Activated B cell treated with CpG ODN at 0.5 μM for 24 hours (primary cell): ENCODE results near the gene STK10. TPM values are rescaled to one million over a fixed set of nuclear protein-coding genes. Genes with fewer than 3 reads are reported as not detected.

ENCODE experiments used
- ATAC-seq: fragments of 200-7000 bp; cut with Tn5 transposase; one replicate; pipeline ENCODE4 v1.10.0; 2021; ENCODE audit warnings: low read depth, mild to moderate bottlenecking, moderate library complexity
- CTCF ChIA-PET: fragments of 350-600 bp; sonication (Branson Sonifier 250); formaldehyde crosslinking; loops from one replicate; lab custom pipeline; 2021; ENCODE audit warnings: antibody characterized with exemption; lab: Charles Lee
- POLR2A ChIA-PET: fragments of 350-600 bp; sonication (Branson Sonifier 250); formaldehyde crosslinking; loops from one replicate; lab custom pipeline; 2021; ENCODE audit warnings: antibody characterized with exemption; lab: Charles Lee
- DNase-seq: peaks from one replicate; pipeline ENCODE4 v3.0.0; 2022
- H3K27ac Mint-ChIP-seq: one replicate; pipeline ENCODE4 v1.8.0; 2020; ENCODE audit warnings: mixed read lengths
- H3K27me3 Mint-ChIP-seq: one replicate; pipeline ENCODE4 v1.8.0; 2021; ENCODE audit warnings: mixed read lengths
- H3K36me3 Mint-ChIP-seq: one replicate; pipeline ENCODE4 v1.8.0; 2021; ENCODE audit warnings: low read depth, mixed read lengths
- H3K4me1 Mint-ChIP-seq: one replicate; pipeline ENCODE4 v1.8.0; 2021; ENCODE audit warnings: mixed read lengths
- H3K4me3 Mint-ChIP-seq: one replicate; pipeline ENCODE4 v1.8.0; 2020; ENCODE audit warnings: mild to moderate bottlenecking, mixed read lengths
- H3K9me3 Mint-ChIP-seq: one replicate; pipeline ENCODE4 v1.8.0; 2020; ENCODE audit warnings: mixed read lengths
- CTCF ChIP-seq: fragments of 200-600 bp; IDR thresholded peaks from one replicate; pipeline ENCODE4 v1.8.0; 2022; ENCODE audit warnings: antibody characterized with exemption, mild to moderate bottlenecking
- intact Hi-C: fragments of 100-400 bp; cut with micrococcal nuclease; formaldehyde crosslinking; loops from one replicate; pipeline ENCODE4 v1.15.1; 2024
- total RNA-seq: library from RNA; stranded (reverse); gene quantifications from 2 replicates; pipeline ENCODE4 v1.2.3, GENCODE V29; 2022

Gene STK10
- total RNA-seq, 1 donor from 2014 or later: 276 TPM

GRCh38 chr5:172008689-172009141 is 179.3 kb downstream of the STK10 start:
- no peak for TF ChIP-seq CTCF
- intact Hi-C loops: loop anchor here (5.0 to 10.0 kb wide), 5 partner anchors 41 to 1909 kb away; partner anchors contain the start of genes DUSP1, ERGIC1 and NPM1
- no peaks in the 10 kb centered on the region for H3K27me3 Mint-ChIP-seq
- no peak for ATAC-seq
- H3K27ac Mint-ChIP-seq: no peak overlapping the region
- H3K9me3 Mint-ChIP-seq: no peaks in the 10 kb centered on the region
- peaks cover 29% of the 10 kb centered on the region for H3K4me1 Mint-ChIP-seq
- peak overlapping the region; percentile 11 for H3K4me3 Mint-ChIP-seq
- ChIA-PET CTCF (interaction anchor here (5.9 kb wide), 1 partner anchor 96 kb away, joined by 61 read pairs; no protein-coding TSS in a partner anchor), POLR2A (no interaction called here)
- H3K36me3 Mint-ChIP-seq: peaks cover 11% of the 10 kb centered on the region
- no peak for DNase-seq

- POLR2A ChIA-PET: interaction anchor here (1.9 to 2.8 kb wide), 3 partner anchors 47 to 180 kb away, joined by 10 to 25 read pairs (median 11); partner anchors contain the start of gene STK10
- ATAC-seq (no peak), DNase-seq (no peak)
- intact Hi-C loops: loop anchor here (5.0 to 10.0 kb wide), 5 partner anchors 41 to 1909 kb away; partner anchors contain the start of genes DUSP1, ERGIC1 and NPM1
- CTCF ChIA-PET: interaction anchor here (1.1 to 5.9 kb wide), 6 partner anchors 10 to 180 kb away, joined by 3 to 61 read pairs (median 7); partner anchors contain the start of gene STK10
- peaks cover 35% of the 10 kb centered on the region for H3K4me1 Mint-ChIP-seq
- H3K27ac Mint-ChIP-seq: no peak overlapping the region
- H3K4me3 Mint-ChIP-seq: peak overlapping the region; percentile 93
- H3K27me3 Mint-ChIP-seq: no peaks in the 10 kb centered on the region
- H3K9me3 Mint-ChIP-seq: no peaks in the 10 kb centered on the region
- H3K36me3 Mint-ChIP-seq: peaks cover 11% of the 10 kb centered on the region
- TF ChIP-seq CTCF: no peak
These were observed 179.9 kb downstream of the STK10 start for GRCh38 chr5:172008111-172008455.

- H3K4me3 Mint-ChIP-seq: peak overlapping the region; percentile 93
These were observed 180.6 kb downstream of the STK10 start for GRCh38 chr5:172007175-172008110.

GRCh38 chr5:172006321-172007174 is 181.5 kb downstream of the STK10 start, which contains the start of gene FBXW11:
Gene FBXW11, minus strand, starts transcription at chr5:172006638. Its CDS starts 136 bp downstream, at chr5:172006502.
- ChIA-PET POLR2A (interaction anchor here (0.5 to 2.8 kb wide), 42 partner anchors 8 to 1051 kb away, joined by 3 to 35 read pairs (median 5); partner anchors contain the start of genes ATP6V0E1, DUSP1, NPM1 and RPL26L1), CTCF (interaction anchor here (0.5 to 5.9 kb wide), 11 partner anchors 8 to 589 kb away, joined by 3 to 61 read pairs (median 4); partner anchors contain the start of gene STK10)
- ATAC-seq (peak; percentile 84), DNase-seq (peak; percentile 87)
- H3K36me3 Mint-ChIP-seq: peaks cover 11% of the 10 kb centered on the region
- TF ChIP-seq CTCF: no peak
- no peaks in the 10 kb centered on the region for H3K9me3 Mint-ChIP-seq
- no peaks in the 10 kb centered on the region for H3K27me3 Mint-ChIP-seq
- peaks cover 51% of the 10 kb centered on the region for H3K4me1 Mint-ChIP-seq
- H3K27ac Mint-ChIP-seq: peak within 1 kb of the TSS; percentile 96
- intact Hi-C loops: loop anchor here (1.0 to 10.0 kb wide), 14 partner anchors 28 to 1911 kb away; partner anchors contain the start of genes BNIP1, CREBRF, DUSP1 and ERGIC1
- H3K4me3 Mint-ChIP-seq: peak within 1 kb of the TSS; percentile 93

More at GRCh38 chr5:172007175-172008110, 180.6 kb downstream of the STK10 start:
- no peak for TF ChIP-seq CTCF
- ChIA-PET POLR2A (interaction anchor here (0.5 to 2.8 kb wide), 33 partner anchors 8 to 1050 kb away, joined by 3 to 35 read pairs (median 5); partner anchors contain the start of genes DUSP1, RPL26L1, STK10 and UBTD2), CTCF (interaction anchor here (0.5 to 5.9 kb wide), 11 partner anchors 9 to 590 kb away, joined by 3 to 61 read pairs (median 4); partner anchors contain the start of gene STK10)
- DNase-seq (no peak), ATAC-seq (no peak)
- Mint-ChIP-seq H3K27ac (peak overlapping the region; percentile 96), H3K4me1 (peaks cover 42% of the 10 kb centered on the region), H3K36me3 (peaks cover 11% of the 10 kb centered on the region), H3K9me3 (no peaks in the 10 kb centered on the region), H3K27me3 (no peaks in the 10 kb centered on the region)
- intact Hi-C loops: loop anchor here (1.0 to 10.0 kb wide), 12 partner anchors 29 to 1910 kb away; partner anchors contain the start of genes BNIP1, CREBRF, DUSP1 and ERGIC1
